Endometrial microvascular endothelial cells (primary cell): ENCODE data around the gene DPPA5. TPM values are rescaled to one million over a fixed set of nuclear protein-coding genes. Genes with fewer than 3 reads are reported as not detected.
"Not testable (repeated sequence)": the region's sequence is repeated elsewhere in the genome, so short reads cannot be mapped to it uniquely, and the experiment has no call there.

Experiments used
- in situ Hi-C: cut with HindIII; loops from 2 replicates; pipeline ENCODE4 v1.10.0; 2017; ENCODE audit warnings: low sequenced_read_pairs, low pct_unique_long_range_greater_than_20kb; ENCODE audit errors: inconsistent ontology term
- total RNA-seq: library from RNA; depleted of rRNA; stranded (reverse); fragments of >200 nt; gene quantifications from one replicate; pipeline ENCODE4 v1.2.3, GENCODE V29; 2015; ENCODE audit errors: inconsistent ontology term

Gene DPPA5
- total RNA-seq, 1 donor from 2014 or later, result not detected

DNA sequence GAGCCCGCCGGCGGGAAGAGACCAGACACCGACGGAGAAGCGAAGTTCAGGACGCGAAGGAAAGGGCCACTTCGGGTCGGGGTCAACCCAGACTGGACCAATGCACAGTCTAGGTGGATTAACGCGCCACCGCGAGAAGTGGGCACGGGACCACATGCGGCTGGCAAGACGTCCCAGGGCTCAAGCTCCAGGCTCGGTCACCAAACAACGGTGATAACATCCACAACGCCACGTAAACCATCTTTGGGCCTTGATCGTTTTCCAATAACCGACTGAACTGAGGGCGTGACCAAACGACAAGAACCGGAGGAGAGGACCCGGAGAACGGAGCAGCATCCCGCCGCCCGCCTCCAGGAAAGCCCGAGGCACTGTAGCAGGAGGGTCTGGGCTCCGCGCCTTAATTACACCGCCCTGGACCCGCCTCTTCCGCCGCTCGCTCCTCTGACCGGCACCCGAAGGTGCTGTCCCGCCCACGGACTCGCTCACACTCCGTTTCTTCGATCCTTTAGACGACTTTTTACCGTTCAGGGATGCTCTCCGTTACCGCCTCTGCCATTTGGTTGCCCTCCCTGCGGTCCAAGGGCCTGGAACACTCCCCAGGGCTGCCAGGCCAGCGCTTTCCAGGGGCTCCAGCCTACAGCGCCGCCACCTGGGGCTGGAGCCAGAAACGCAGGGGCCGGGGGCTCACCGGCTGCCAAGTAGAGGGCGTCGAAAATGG lies 44.1 kb downstream of the DPPA5 start:
- in situ Hi-C loops, result no loop called here

DNA sequence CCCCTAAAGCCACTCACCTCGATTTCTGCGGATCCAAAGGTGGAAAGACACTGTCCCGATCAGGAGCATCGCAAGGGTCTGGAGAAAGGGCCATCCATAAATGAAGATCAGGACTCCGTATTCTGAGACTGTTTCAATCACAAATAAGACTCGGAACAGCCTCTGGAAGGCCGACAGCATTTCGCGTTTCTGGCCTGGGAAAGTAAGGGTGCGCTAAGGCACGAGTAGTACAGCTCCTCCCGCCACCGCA lies 44.6 kb downstream of the DPPA5 start:
- in situ Hi-C loops, result no loop called here

DNA sequence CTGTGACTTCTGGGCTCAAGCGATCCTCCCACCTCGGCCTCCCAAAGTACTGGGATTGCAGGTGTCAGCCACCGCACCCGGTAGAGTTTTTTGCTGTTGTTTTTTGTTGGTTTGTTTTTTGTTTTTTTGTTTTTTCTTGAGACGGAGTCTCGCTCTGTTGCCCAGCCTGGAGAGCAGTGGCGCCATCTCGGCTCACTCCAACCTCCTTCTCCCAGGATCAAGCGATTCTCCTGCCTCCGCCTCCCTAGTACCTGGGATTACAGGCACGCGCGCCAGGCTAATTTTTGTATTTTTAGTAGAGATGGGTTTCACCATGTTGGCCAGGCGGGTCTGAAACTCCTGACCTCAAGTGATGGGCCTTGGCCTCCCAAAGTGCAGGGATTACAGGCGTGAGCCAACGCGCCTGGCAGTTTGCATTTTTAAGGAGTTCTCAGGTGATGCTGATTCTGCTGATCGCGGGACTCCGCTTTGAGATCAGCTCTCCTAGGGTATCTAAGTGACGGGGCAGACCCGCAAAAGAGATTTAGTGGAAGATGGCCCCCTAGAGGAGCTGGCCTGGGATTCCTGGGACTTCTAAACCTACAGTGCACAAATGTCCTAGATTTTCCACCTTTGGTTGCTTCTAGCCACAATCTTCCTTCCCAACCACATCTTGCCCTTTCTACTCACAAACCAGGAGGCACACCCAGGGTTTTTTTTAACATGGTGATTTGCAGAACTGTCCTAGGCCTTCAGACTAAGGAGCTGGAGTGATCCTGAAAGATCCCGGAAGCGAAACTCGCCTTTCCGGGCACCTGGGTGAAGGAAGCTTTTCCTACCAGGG lies 45.2 kb downstream of the DPPA5 start:
- in situ Hi-C loops, result no loop called here

DNA sequence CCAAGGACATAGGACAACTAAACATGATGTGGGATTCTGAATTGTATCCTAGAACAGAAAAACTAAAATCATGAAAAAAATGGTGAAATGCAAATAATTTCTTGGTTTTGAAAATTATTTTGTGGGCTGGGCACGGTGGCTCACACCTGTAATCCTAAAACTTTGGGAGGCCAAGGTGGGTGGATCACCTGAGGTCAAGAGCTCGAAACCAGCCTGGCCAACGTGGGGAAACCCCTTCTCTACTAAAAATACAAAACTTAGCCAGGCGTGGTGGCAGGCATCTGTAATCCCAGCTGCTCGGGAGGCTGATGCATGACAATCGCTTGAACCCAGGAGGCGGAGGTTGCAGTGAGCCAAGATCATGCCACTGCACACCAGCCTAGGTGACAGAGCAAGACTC lies 50.3 kb downstream of the DPPA5 start:
- in situ Hi-C loops, result not testable (repeated sequence)

Other genes starting within 250 kb of the DPPA5 start
- not detected for gene KHDC1L, start 128.8 kb downstream of the DPPA5 start, total RNA-seq
- gene KHDC1, start 91.1 kb downstream of the DPPA5 start, total RNA-seq, result 1.6 TPM
- gene KHDC3L, start 8.4 kb upstream of the DPPA5 start, total RNA-seq, result not detected
- not detected for gene OOEP, start 15.6 kb upstream of the DPPA5 start, total RNA-seq
- 0.19 TPM for gene DDX43, start 40.6 kb upstream of the DPPA5 start, total RNA-seq
- 16.9 TPM for gene CGAS, start 98.0 kb upstream of the DPPA5 start, total RNA-seq
- 42.9 TPM for gene MTO1, start 107.5 kb upstream of the DPPA5 start, total RNA-seq
- gene EEF1A1, start 166.8 kb upstream of the DPPA5 start, total RNA-seq, result 10,343 TPM